ENCODE results near the gene PVALEF. TPM values are rescaled to one million over a fixed set of nuclear protein-coding genes. Genes with fewer than 3 reads are reported as not detected.
A peak's percentile ranks its signal among the peaks of the same experiment; 100 is the strongest.
"Not testable (repeated sequence)": the region's sequence is repeated elsewhere in the genome, so short reads cannot be mapped to it uniquely, and the experiment has no call there.

The PVALEF gene
- total and polyA plus RNA-seq, 2 experiments from 2014 or later = 0.37 to 0.86 TPM

GRCh38 chr17:81221842-81222619 lies 56.7 kb downstream of the PVALEF start:
- Histone ChIP-seq H3K36me3 (no peaks in the 10 kb centered on the region), H3K9me3 (ENCODE audit: low read depth) (no peaks in the 10 kb centered on the region), H3K27ac (no peak overlapping the region), H3K4me1 (ENCODE audit: low read depth) (no peaks in the 10 kb centered on the region), H3K27me3 (no peaks in the 10 kb centered on the region), H3K4me3 (peak overlapping the region; percentile 82)
- TF ChIP-seq CTCF (IDR thresholded peaks at IDR 0.05; ENCODE audit: low read depth, low read length) = no peak
- DNase-seq (ENCODE audit: low read depth in 1 of 2, low spot score in 1 of 2) = no peak

- H3K4me1 ChIP-seq (ENCODE audit: low read depth) = no peaks in the 10 kb centered on the region
- no peak for DNase-seq (ENCODE audit: low read depth in 1 of 2, low spot score in 1 of 2)
- TF ChIP-seq CTCF (IDR thresholded peaks at IDR 0.05; ENCODE audit: low read depth, low read length) = no peak
- H3K27me3 ChIP-seq = no peaks in the 10 kb centered on the region
- H3K36me3 ChIP-seq = no peaks in the 10 kb centered on the region
- no peaks in the 10 kb centered on the region for H3K9me3 ChIP-seq (ENCODE audit: low read depth)
- H3K4me3 ChIP-seq = peak overlapping the region; percentile 82
- no peak overlapping the region for H3K27ac ChIP-seq
Observed at GRCh38 chr17:81222620-81222905, 57.3 kb downstream of the PVALEF start.

GRCh38 chr17:81222906-81223761 lies 57.8 kb downstream of the PVALEF start, which contains the start of gene CEP131:
TSS of gene CEP131 (minus strand) at chr17:81222965. CDS start at chr17:81220056, 2,909 bp downstream.
- no peak for TF ChIP-seq CTCF (IDR thresholded peaks at IDR 0.05; ENCODE audit: low read depth, low read length)
- H3K4me1 ChIP-seq (ENCODE audit: low read depth) = no peaks in the 10 kb centered on the region
- DNase-seq (ENCODE audit: low read depth in 1 of 2, low spot score in 1 of 2) = peak; percentile 99
- no peak within 1 kb of the TSS for H3K27ac ChIP-seq
- H3K9me3 ChIP-seq (ENCODE audit: low read depth) = no peaks in the 10 kb centered on the region
- peak within 1 kb of the TSS; percentile 82 for H3K4me3 ChIP-seq
- no peaks in the 10 kb centered on the region for H3K36me3 ChIP-seq
- H3K27me3 ChIP-seq = no peaks in the 10 kb centered on the region

- no peak for DNase-seq (ENCODE audit: low read depth in 1 of 2, low spot score in 1 of 2)
- TF ChIP-seq CTCF (IDR thresholded peaks at IDR 0.05; ENCODE audit: low read depth, low read length) = no peak
- Histone ChIP-seq H3K9me3 (ENCODE audit: low read depth) (no peaks in the 10 kb centered on the region), H3K27me3 (no peaks in the 10 kb centered on the region), H3K27ac (no peak overlapping the region), H3K4me3 (peak overlapping the region; percentile 16), H3K36me3 (no peaks in the 10 kb centered on the region), H3K4me1 (ENCODE audit: low read depth) (no peaks in the 10 kb centered on the region)
Observed at GRCh38 chr17:81223762-81224130, 58.4 kb downstream of the PVALEF start.

GRCh38 chr17:81227630-81228029 lies 62.3 kb downstream of the PVALEF start:
- H3K4me1 ChIP-seq (ENCODE audit: low read depth); H3K27me3 ChIP-seq; H3K27ac ChIP-seq; DNase-seq (ENCODE audit: low read depth in 1 of 2, low spot score in 1 of 2); H3K9me3 ChIP-seq (ENCODE audit: low read depth); H3K4me3 ChIP-seq; H3K36me3 ChIP-seq: not testable (repeated sequence)

GRCh38 chr17:81228420-81228819 lies 63.1 kb downstream of the PVALEF start:
- Histone ChIP-seq H3K36me3 (peaks cover 6% of the 10 kb centered on the region), H3K27ac (no peak overlapping the region), H3K27me3 (no peaks in the 10 kb centered on the region), H3K9me3 (ENCODE audit: low read depth) (no peaks in the 10 kb centered on the region), H3K4me1 (ENCODE audit: low read depth) (peaks cover 7% of the 10 kb centered on the region), H3K4me3 (no peak overlapping the region)
- no peak for TF ChIP-seq CTCF (IDR thresholded peaks at IDR 0.05; ENCODE audit: low read depth, low read length)
- DNase-seq (ENCODE audit: low read depth in 1 of 2, low spot score in 1 of 2) = no peak
